Large intestine (tissue), 3 donors: Measurements from ENCODE around the gene DOCK8. TPM values are rescaled to one million over a fixed set of nuclear protein-coding genes. Genes with fewer than 3 reads are reported as not detected.

Source experiments
- DNase-seq, 2 donors: peaks; one replicate each; pipeline versions ENCODE4 v3.0.0 to v3.0.0-alpha.2; 2013
- H3K27ac ChIP-seq: one replicate; pipeline ENCODE4 v1.5.1; 2013; ENCODE audit warnings: low read length
- H3K27me3 ChIP-seq: 2 replicates; pipeline ENCODE4 v1.6.1; 2013; ENCODE audit warnings: low read length; ENCODE audit not compliant: control insufficient read depth, insufficient read depth
- H3K36me3 ChIP-seq: 2 replicates; pipeline ENCODE4 v1.6.1; 2013; ENCODE audit warnings: low read length; ENCODE audit not compliant: control insufficient read depth, insufficient read depth
- H3K4me1 ChIP-seq: one replicate; pipeline ENCODE4 v1.6.1; 2013; ENCODE audit warnings: low read length; ENCODE audit not compliant: control insufficient read depth, insufficient read depth
- H3K4me3 ChIP-seq: one replicate; pipeline ENCODE4 v1.5.1; 2013; ENCODE audit warnings: low read length
- H3K9me3 ChIP-seq: one replicate; pipeline ENCODE4 v1.6.1; 2013; ENCODE audit warnings: mild to moderate bottlenecking, low read depth, low read length, moderate library complexity; ENCODE audit not compliant: control insufficient read depth
- WGBS: methylation state at CpG from one replicate; pipeline ENCODE4 v1.1.5; 2013; ENCODE audit warnings: low lambda C conversion rate; ENCODE audit not compliant: insufficient coverage; 5-methylcytosine and 5-hydroxymethylcytosine counted together
- polyA plus RNA-seq: library from polyadenylated mRNA; unstranded; fragments of 120-200 nt; gene quantifications from one replicate; pipeline ENCODE4 v1.2.1, GENCODE V29; 2013

Gene DOCK8
- polyA plus RNA-seq, 1 donor: 15.8 TPM

GRCh38 chr9:306907-307306 is 92.2 kb downstream of the DOCK8 start:
- H3K36me3 ChIP-seq: peaks cover 4% of the 10 kb centered on the region
- no peak for DNase-seq
- no peak overlapping the region for H3K27ac ChIP-seq
- WGBS: 80% methylated on average over 1 of the region's 7 CpGs
- H3K4me1 ChIP-seq: no peaks in the 10 kb centered on the region
- no peaks in the 10 kb centered on the region for H3K27me3 ChIP-seq
- H3K4me3 ChIP-seq: no peak overlapping the region
- H3K9me3 ChIP-seq: no peaks in the 10 kb centered on the region

GRCh38 chr9:311841-312240 is 97.2 kb downstream of the DOCK8 start:
- no CpG with 5 or more reads among the region's 14 CpGs for WGBS
- DNase-seq: peak; percentile 77 to 91
- Histone ChIP-seq H3K27ac (peak overlapping the region; percentile 78), H3K4me1 (no peaks in the 10 kb centered on the region), H3K4me3 (no peak overlapping the region), H3K27me3 (no peaks in the 10 kb centered on the region), H3K9me3 (no peaks in the 10 kb centered on the region), H3K36me3 (peaks cover 2% of the 10 kb centered on the region)

- peak overlapping the region; percentile 42 for H3K27ac ChIP-seq
- H3K36me3 ChIP-seq: peaks cover 2% of the 10 kb centered on the region
- no peak overlapping the region for H3K4me3 ChIP-seq
- H3K4me1 ChIP-seq: no peaks in the 10 kb centered on the region
- peak in 1 of 2 donors; percentile 44 for DNase-seq
- no peaks in the 10 kb centered on the region for H3K27me3 ChIP-seq
- WGBS: no CpG with 5 or more reads among the region's 7 CpGs
- H3K9me3 ChIP-seq: no peaks in the 10 kb centered on the region
Measured at GRCh38 chr9:312596-313320, 98.1 kb downstream of the DOCK8 start.

GRCh38 chr9:316382-316965 is 101.8 kb downstream of the DOCK8 start:
- DNase-seq: no peak
- H3K9me3 ChIP-seq: no peaks in the 10 kb centered on the region
- H3K27me3 ChIP-seq: no peaks in the 10 kb centered on the region
- no CpG with 5 or more reads among the region's 2 CpGs for WGBS
- no peak overlapping the region for H3K27ac ChIP-seq
- H3K4me3 ChIP-seq: no peak overlapping the region
- peaks cover 6% of the 10 kb centered on the region for H3K36me3 ChIP-seq
- no peaks in the 10 kb centered on the region for H3K4me1 ChIP-seq

GRCh38 chr9:318646-319045 is 104.0 kb downstream of the DOCK8 start:
- Histone ChIP-seq H3K4me3 (no peak overlapping the region), H3K9me3 (no peaks in the 10 kb centered on the region), H3K27me3 (no peaks in the 10 kb centered on the region), H3K36me3 (peaks cover 6% of the 10 kb centered on the region), H3K27ac (no peak overlapping the region), H3K4me1 (no peaks in the 10 kb centered on the region)
- DNase-seq: no peak
- WGBS: no CpG with 5 or more reads among the region's 4 CpGs

GRCh38 chr9:324971-325370 is 110.3 kb downstream of the DOCK8 start:
- peak; percentile 48 to 76 for DNase-seq
- Histone ChIP-seq H3K9me3 (no peaks in the 10 kb centered on the region), H3K4me1 (peaks cover 4% of the 10 kb centered on the region), H3K4me3 (no peak overlapping the region), H3K36me3 (no peaks in the 10 kb centered on the region), H3K27me3 (no peaks in the 10 kb centered on the region), H3K27ac (peak overlapping the region; percentile 57)
- WGBS: 0% methylated on average over 1 of the region's 1 CpG

- H3K9me3 ChIP-seq: no peaks in the 10 kb centered on the region
- DNase-seq: no peak
- H3K27me3 ChIP-seq: no peaks in the 10 kb centered on the region
- H3K27ac ChIP-seq: no peak overlapping the region
- H3K36me3 ChIP-seq: no peaks in the 10 kb centered on the region
- 80% methylated on average over 1 of the region's 2 CpGs for WGBS
- H3K4me1 ChIP-seq: peaks cover 4% of the 10 kb centered on the region
- H3K4me3 ChIP-seq: no peak overlapping the region
Measured at GRCh38 chr9:326667-327066, 112.0 kb downstream of the DOCK8 start.

- H3K36me3 ChIP-seq: peaks cover 3% of the 10 kb centered on the region
- no peak overlapping the region for H3K27ac ChIP-seq
- no peaks in the 10 kb centered on the region for H3K27me3 ChIP-seq
- no peak for DNase-seq
- 87% methylated on average over 3 of the region's 3 CpGs for WGBS
- peaks cover 4% of the 10 kb centered on the region for H3K4me1 ChIP-seq
- H3K9me3 ChIP-seq: no peaks in the 10 kb centered on the region
- no peak overlapping the region for H3K4me3 ChIP-seq
Measured at GRCh38 chr9:328453-328852, 113.8 kb downstream of the DOCK8 start.

GRCh38 chr9:331197-331596 is 116.5 kb downstream of the DOCK8 start:
- H3K27ac ChIP-seq: no peak overlapping the region
- DNase-seq: no peak
- H3K27me3 ChIP-seq: no peaks in the 10 kb centered on the region
- no peaks in the 10 kb centered on the region for H3K4me1 ChIP-seq
- no peak overlapping the region for H3K4me3 ChIP-seq
- WGBS: no CpG with 5 or more reads among the region's 3 CpGs
- peaks cover 6% of the 10 kb centered on the region for H3K36me3 ChIP-seq
- no peaks in the 10 kb centered on the region for H3K9me3 ChIP-seq

- no CpG with 5 or more reads among the region's 2 CpGs for WGBS
- H3K4me3 ChIP-seq: no peak overlapping the region
- H3K27ac ChIP-seq: no peak overlapping the region
- no peak for DNase-seq
- H3K27me3 ChIP-seq: no peaks in the 10 kb centered on the region
- peaks cover 8% of the 10 kb centered on the region for H3K36me3 ChIP-seq
- no peaks in the 10 kb centered on the region for H3K9me3 ChIP-seq
- no peaks in the 10 kb centered on the region for H3K4me1 ChIP-seq
Measured at GRCh38 chr9:335373-335772, 120.7 kb downstream of the DOCK8 start.

GRCh38 chr9:336039-336438 is 121.4 kb downstream of the DOCK8 start:
- Histone ChIP-seq H3K4me3 (no peak overlapping the region), H3K4me1 (no peaks in the 10 kb centered on the region), H3K27ac (no peak overlapping the region), H3K9me3 (no peaks in the 10 kb centered on the region), H3K27me3 (no peaks in the 10 kb centered on the region), H3K36me3 (peaks cover 8% of the 10 kb centered on the region)
- DNase-seq: no peak
- no CpG with 5 or more reads among the region's 2 CpGs for WGBS
